IPS-NIHi7 (cell line): Measurements from ENCODE around the gene EFNA5.

Source experiments
- DNase-seq: peaks from one replicate; pipeline ENCODE4 v3.0.0; 2012; ENCODE audit warnings: mixed read lengths; ENCODE audit errors: extremely low spot score

The EFNA5 gene

GRCh38 chr5:107544476-107544875, 126.3 kb downstream of the EFNA5 start:
- DNase-seq = no peak

DNA sequence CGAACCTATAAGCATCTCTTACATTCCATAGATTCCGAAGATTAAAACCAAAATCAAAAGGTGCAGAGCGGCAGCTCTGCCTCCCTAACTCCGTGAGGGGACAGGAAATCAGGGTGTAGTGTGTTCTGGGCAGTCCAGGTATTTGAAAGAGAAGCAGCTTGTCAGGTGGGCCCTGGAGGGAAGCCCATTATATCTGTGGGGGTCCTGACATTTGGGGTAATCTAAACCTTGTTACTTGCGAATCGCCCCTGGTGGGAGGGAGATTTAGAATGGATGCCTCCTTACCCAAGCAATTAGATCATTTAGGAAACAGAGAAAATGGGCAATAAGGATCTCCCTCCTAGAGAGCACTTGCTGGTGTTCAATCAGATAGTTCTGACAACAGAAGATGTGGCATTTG, 126.9 kb downstream of the EFNA5 start:
- no peak for DNase-seq

DNA sequence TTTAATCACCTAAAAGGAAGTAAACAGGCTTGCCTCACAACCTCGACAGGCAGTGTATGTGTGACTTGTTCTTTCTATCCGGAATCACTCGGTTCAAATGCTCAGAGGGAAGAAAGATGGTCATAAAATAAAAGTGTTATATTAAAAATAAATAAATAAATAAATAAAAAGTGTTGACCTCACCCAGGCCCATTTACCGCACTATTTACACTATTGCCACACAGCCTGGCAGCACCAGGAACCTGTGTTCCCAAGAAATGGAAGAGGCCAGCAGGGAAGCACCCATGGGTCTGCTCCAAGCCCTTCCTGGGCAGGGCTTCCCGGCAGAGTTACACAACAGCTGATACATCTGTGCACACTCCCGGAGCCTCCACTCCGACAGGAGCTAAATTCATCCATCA, 127.9 kb downstream of the EFNA5 start:
- DNase-seq = no peak

DNA sequence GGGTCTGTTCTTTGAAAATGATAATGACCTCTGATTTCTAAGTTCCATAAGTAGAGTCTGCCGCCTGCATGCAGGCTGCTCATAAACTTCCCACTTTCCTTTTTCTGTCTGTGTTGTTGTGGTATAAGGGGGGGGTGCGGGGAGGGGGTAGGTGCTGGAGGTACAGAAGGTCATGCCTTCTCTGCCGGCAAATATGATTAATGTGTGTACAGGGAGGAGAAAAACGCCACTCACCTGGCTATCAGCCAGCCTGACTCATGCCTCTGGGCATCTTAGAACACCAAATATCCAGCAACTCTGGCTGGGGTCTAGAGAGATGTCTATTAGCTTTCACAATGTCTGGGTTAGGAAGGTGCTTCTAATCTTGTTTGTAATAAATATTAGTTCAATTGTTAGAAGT, 128.3 kb downstream of the EFNA5 start:
- DNase-seq = no peak

DNA sequence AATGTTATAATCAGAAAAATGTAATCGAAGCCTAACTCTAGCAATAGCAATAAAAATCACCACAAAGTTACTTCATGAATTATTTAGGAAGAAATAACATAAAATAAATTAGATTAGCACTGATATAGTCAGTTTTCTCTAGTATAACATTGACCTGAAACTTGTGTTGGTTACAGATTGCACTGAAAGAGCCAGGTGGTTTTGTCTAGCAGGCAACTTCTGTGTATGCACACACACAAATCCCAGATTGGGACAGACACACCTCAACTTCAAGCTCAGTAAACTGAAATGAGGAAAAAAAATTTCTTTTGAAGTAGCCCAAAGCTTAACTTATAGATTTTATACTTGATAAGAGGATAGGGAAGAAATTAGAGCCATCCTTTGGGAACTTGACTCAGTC, 129.3 kb downstream of the EFNA5 start:
- no peak for DNase-seq

- DNase-seq = no peak
Measured at GRCh38 chr5:107539726-107540330, 130.9 kb downstream of the EFNA5 start.

GRCh38 chr5:107538805-107539445, 131.8 kb downstream of the EFNA5 start:
- no peak for DNase-seq

- no peak for DNase-seq
Measured at GRCh38 chr5:107538331-107538730, 132.4 kb downstream of the EFNA5 start.

DNA sequence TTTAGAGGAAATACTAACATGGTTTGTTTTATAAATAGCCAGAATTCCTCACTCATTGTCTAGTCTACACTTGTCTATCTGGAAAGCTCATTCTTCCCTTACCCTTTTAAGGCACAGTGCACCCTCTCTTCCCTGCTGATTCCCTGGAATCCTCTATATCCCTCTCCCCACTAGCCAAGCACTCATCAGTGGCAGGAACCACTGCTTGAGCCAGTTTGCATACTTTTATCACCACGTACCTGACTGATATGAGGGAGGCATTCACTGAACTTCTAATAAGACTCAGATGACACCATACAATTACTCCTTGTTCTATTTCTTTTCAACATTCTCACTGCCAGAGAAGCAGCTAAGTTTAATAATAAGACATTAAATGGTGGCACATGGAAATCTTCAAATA, 134.9 kb downstream of the EFNA5 start:
- no peak for DNase-seq

GRCh38 chr5:107533910-107534876, 136.5 kb downstream of the EFNA5 start:
- DNase-seq = no peak

DNA sequence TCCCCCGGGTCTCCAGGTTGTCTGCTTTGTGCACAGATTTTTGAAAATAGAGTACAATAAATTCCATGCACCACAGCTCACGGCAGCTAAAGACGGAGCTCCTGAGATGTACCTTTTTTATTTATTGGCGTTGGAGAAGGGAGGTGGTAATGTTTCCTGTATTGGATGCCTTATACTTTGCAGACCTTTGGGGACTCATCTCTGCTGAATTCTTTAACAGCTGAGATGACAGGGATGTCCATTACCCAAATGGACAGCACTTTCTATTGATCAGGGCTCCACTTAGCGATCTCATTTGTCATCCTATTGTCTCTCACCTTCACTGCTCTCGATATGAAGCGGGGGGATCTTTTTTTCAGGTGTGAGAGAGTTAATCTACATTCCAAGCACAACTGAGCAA, 137.8 kb downstream of the EFNA5 start:
- DNase-seq = no peak

DNA sequence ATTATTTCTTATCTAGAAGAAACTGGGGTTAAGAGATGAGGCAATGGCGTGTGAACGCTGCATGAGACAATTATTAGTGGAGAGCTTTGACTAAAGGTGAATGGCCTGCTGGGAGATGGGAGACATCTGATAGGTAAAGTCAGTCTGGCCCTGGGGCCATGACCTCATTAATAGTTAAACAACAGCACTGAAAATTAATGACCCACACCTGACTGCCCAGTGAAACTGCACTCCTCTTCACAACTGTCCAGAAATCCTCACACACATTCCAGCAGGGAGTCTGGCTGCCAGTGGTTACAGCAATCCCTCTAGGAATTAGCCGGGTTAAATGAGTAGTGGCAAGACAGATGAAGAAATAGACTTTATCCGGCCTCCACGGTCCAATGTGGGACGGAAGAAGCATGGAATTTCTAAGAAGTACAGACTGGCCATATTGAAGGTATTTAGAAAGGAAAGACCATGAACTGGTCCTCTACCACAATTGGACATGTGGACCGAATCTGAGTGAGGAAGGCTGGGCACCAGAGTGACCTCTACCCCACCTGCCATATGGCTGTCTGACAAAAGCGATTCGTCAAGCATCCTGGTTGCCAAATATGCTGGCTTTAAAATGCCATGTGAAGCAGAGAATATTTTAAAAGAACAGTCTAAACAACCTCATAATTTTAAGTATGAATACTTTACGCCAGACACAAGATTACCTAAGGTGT, 138.4 kb downstream of the EFNA5 start:
- DNase-seq = no peak

- no peak for DNase-seq
Measured at GRCh38 chr5:107531308-107531707, 139.4 kb downstream of the EFNA5 start.

DNA sequence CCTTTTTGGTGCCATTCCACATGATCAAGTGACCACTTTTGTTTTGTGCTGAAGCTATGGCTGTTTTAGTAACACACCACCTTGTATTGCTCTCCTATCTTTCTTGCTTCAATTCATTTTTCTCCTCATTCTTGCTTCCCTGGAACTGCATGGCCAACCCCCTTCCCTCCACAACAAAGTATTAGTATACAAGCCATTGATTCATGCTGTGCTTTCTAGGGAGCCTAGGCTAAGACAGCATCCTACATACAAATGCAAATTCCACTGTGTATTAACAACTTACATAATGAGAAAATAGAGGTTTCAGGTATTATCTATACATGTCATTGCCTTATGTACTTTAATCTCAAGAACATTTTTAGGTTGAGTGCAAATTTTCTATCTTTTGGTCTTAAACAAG, 141.1 kb downstream of the EFNA5 start:
- no peak for DNase-seq

DNA sequence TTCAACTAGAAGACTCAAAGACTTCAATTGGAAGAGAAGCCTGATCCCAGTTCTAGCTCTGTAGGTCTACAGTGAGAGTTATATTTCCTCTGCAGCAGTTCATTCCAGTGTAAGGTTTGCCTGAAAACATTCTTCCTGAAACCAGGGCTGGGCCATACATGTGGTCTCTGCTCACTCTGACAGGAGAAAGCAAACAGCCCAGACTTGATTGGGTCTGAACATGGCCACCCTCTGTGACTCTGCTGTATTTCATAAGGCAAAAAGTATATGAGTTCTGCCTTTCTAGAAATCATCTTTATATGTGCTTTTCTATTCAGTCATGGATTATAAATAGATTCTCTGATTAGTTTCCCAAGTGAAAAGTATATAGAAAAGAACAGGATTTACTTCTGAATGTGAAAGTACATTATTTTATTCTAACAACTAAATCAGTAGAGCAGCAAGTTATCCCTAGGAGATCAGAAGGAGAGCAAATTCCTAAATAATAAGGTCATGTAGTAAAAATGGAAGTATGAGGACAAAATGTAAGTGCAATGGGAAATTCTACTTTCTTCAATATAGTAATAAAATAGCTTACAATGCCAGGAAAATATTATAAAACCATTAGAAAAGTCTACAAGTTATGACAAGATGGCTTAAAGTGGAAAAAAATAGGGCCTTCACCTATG, 144.3 kb downstream of the EFNA5 start:
- no peak for DNase-seq

DNA sequence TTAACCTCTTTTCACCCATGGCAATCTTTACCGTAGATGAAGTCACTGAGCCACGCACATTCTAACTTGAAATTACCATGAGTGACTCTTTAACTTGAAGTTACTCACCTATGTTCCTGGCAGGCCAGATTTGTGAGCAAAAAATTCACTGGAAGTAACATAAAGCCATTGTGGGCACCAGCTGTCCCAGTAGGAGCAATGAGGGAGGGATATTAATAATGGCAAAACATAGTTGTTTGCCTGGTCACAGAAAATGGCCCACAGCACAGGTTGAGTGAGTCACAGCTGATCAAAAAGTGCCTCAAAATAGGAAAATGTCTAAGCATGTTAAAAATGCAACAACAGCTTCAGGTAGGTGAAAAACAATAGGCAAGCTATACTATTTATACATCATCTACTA, 146.6 kb downstream of the EFNA5 start:
- no peak for DNase-seq

GRCh38 chr5:107523029-107523680, 147.6 kb downstream of the EFNA5 start:
- no peak for DNase-seq

GRCh38 chr5:107522456-107522855, 148.3 kb downstream of the EFNA5 start:
- no peak for DNase-seq

DNA sequence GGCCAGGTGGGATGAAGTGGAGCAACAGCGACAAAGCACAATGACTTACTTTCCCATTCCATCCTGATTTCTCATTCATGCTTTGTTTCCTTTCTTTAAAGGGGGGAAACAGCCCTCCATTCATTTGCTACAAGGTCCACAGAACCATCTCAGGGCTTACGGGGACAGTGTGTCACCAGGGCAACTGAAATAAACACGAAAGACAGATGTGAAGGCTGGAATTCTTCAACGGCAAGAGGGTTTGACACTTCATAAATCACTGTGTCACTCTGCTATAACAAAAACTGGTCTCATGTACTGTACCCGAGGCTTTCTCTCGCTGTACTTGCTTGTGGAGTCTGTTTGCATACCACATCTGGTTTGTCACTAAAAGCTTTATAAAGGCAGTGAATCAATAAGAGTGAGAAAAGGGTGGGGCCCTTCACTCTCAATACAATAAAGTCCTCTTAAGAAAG, 150.8 kb downstream of the EFNA5 start:
- no peak for DNase-seq

- no peak for DNase-seq
Measured at GRCh38 chr5:107518616-107519015, 152.1 kb downstream of the EFNA5 start.

GRCh38 chr5:107518190-107518589, 152.5 kb downstream of the EFNA5 start:
- DNase-seq = no peak
